Subcutaneous abdominal adipose tissue (tissue), 5 donors: ENCODE data around the gene AIF1.
A peak's percentile ranks its signal among the peaks of the same experiment; 100 is the strongest.

Source experiments
- H3K27ac ChIP-seq: one replicate; pipeline ENCODE4 v1.7.0; 2013; ENCODE audit warnings: low read depth, mild to moderate bottlenecking, inconsistent platforms, low read length, moderate library complexity
- H3K27me3 ChIP-seq, 5 donors: one replicate each; pipeline ENCODE4 v1.7.0; 2013; ENCODE audit warnings: low read length in 5 of 5, inconsistent platforms in 1 of 5; ENCODE audit not compliant: control insufficient read depth in 5 of 5, insufficient read depth in 4 of 5
- H3K36me3 ChIP-seq, 5 donors: one replicate each; pipeline ENCODE4 v1.7.0; 2013; ENCODE audit warnings: low read length in 5 of 5; ENCODE audit not compliant: control insufficient read depth in 5 of 5, insufficient read depth in 5 of 5
- H3K4me1 ChIP-seq, 5 donors: one replicate each; pipeline ENCODE4 v1.7.0; 2013; ENCODE audit warnings: low read length in 5 of 5, mild to moderate bottlenecking in 3 of 5, moderate library complexity in 1 of 5; ENCODE audit not compliant: control insufficient read depth in 5 of 5, insufficient read depth in 5 of 5
- H3K4me3 ChIP-seq, 5 donors: one replicate each; pipeline ENCODE4 v1.7.0; 2013; ENCODE audit warnings: low read length in 5 of 5, low read depth in 1 of 5
- H3K9ac ChIP-seq, 5 donors: one replicate each; pipeline ENCODE4 v1.7.0; 2013; ENCODE audit warnings: low read length in 5 of 5, mild to moderate bottlenecking in 4 of 5, moderate library complexity in 3 of 5
- H3K9me3 ChIP-seq, 5 donors: one replicate each; pipeline ENCODE4 v1.7.0; 2013; ENCODE audit warnings: low read length in 5 of 5; ENCODE audit not compliant: control insufficient read depth in 5 of 5
- donor health status: healthy.
- donor health status: healthy.
- donor health status: healthy.
- donor health status: healthy.
- donor health status: healthy.

AIF1 gene

GRCh38 chr6:31662124-31662723 is 47.2 kb downstream of the AIF1 start:
- H3K4me1 ChIP-seq: peaks cover 19 to 76% (median 65%) of the 10 kb centered on the region in 5 donors
- H3K36me3 ChIP-seq: peaks cover 0 to 26% (median 17%) of the 10 kb centered on the region in 5 donors

DNA sequence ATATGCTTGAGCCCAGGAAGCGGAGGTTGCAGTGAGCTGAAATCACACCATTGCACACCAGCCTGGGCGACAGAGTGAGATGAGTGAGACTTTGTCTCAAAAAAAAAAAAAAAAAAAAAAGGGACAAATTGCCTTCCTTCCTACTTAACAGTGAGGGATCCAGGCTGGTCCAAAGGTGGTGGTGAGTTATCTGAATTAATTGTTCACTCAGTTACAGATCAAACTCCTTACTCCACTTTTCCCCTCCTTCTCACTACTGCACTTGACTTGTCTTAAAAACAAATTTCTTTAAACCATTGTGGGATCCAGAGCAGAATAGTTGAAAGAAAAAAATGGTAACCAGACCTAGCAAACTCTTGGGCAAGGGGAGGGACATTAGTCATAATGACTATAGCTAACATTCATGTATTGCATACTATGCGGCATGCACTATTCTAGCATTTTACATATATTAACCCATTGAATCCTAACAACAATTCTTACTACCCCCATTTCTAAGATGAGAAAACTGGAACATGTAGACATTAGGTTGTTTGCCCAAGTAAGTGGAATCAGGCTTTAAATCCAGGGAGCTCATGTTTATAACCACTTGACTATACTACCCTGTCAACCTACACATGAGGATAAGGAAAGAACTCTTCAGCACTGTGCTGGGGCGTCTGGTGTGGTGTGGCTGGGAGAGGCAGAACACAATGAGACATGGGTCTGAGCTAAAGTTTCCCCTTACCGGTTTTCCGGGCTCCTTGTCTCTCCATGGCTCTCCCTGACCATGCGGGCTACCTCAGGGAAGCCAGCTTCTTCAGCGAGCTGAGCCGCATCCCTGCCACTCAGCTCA is 48.3 kb downstream of the AIF1 start:
- peaks cover 4 to 31% (median 20%) of the 10 kb centered on the region in 5 donors for H3K36me3 ChIP-seq
- peak overlapping the region in 3 of 5 donors; percentile 10 to 96 (median 88) for H3K9ac ChIP-seq
- H3K27ac ChIP-seq: peak overlapping the region; percentile 97
- no peaks in the 10 kb centered on the region for H3K27me3 ChIP-seq
- no peaks in the 10 kb centered on the region for H3K9me3 ChIP-seq
- H3K4me1 ChIP-seq: peaks cover 19 to 74% (median 59%) of the 10 kb centered on the region in 5 donors
- peak overlapping the region; percentile 39 to 96 (median 92) for H3K4me3 ChIP-seq

More at GRCh38 chr6:31662124-31662723, 47.2 kb downstream of the AIF1 start:
- Histone ChIP-seq H3K9me3 (no peaks in the 10 kb centered on the region), H3K9ac (no peak overlapping the region), H3K4me3 (no peak overlapping the region), H3K27ac (peak overlapping the region; percentile 37), H3K27me3 (no peaks in the 10 kb centered on the region)

DNA sequence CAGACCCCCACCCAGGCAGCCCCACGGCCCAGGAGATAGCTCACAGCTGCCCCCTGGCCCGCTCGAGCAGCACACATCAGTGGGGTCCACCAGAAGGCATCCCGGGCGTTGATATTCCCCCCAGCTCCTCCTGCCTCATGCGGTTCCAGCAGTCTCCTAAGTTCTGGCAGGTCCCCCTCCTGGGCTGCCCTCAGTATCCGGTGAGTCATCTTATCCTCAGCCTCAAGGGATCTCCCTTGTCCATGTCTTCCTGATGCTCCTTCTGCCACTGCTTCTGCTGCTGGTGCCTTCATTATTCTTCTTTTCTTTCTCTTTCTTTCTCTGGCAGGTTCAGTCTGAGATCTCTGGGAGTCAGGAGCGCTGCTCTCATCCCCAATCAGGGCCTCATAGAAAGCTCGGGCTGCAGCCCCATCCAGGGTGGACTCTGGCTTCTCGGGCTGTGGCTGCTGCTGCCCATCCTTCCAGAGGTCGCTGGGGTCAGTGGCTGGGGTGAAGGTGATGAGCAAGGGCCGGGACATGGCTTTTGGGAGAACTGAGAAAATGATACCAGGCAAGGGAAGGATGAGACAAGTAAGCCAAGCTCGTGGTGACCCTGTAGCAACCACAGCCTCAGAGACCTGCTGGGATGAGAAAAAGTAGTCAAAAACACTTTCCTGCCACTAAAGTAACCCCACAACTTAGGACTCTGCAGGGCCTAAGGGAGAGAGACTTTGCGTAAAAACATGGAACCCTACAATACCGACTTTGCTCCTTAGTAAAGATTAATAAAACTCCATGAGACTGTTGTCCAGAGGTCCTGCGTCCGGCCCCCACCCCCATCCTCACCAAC is 49.1 kb downstream of the AIF1 start:
- no peaks in the 10 kb centered on the region for H3K27me3 ChIP-seq
- H3K27ac ChIP-seq: peak overlapping the region; percentile 97
- peaks cover 4 to 36% (median 28%) of the 10 kb centered on the region in 5 donors for H3K36me3 ChIP-seq
- peaks cover 18 to 68% (median 51%) of the 10 kb centered on the region in 5 donors for H3K4me1 ChIP-seq
- H3K9me3 ChIP-seq: no peaks in the 10 kb centered on the region
- peak overlapping the region; percentile 70 to 98 (median 92) for H3K4me3 ChIP-seq
- H3K9ac ChIP-seq: peak overlapping the region; percentile 70 to 96 (median 88)

- Histone ChIP-seq H3K27me3 (no peaks in the 10 kb centered on the region), H3K9ac (peak within 1 kb of the TSS; percentile 88 to 97 (median 96)), H3K36me3 (peaks cover 4 to 42% (median 36%) of the 10 kb centered on the region in 5 donors), H3K9me3 (no peaks in the 10 kb centered on the region), H3K27ac (peak within 1 kb of the TSS; percentile 97), H3K4me1 (peaks cover 14 to 61% (median 43%) of the 10 kb centered on the region in 5 donors), H3K4me3 (peak within 1 kb of the TSS; percentile 70 to 98 (median 92))
Measured at GRCh38 chr6:31664790-31665500, 49.9 kb downstream of the AIF1 start, which contains the start of gene GPANK1. Gene GPANK1 (minus strand): TSS chr6:31664997. CDS start chr6:31664478, 519 bp downstream.

DNA sequence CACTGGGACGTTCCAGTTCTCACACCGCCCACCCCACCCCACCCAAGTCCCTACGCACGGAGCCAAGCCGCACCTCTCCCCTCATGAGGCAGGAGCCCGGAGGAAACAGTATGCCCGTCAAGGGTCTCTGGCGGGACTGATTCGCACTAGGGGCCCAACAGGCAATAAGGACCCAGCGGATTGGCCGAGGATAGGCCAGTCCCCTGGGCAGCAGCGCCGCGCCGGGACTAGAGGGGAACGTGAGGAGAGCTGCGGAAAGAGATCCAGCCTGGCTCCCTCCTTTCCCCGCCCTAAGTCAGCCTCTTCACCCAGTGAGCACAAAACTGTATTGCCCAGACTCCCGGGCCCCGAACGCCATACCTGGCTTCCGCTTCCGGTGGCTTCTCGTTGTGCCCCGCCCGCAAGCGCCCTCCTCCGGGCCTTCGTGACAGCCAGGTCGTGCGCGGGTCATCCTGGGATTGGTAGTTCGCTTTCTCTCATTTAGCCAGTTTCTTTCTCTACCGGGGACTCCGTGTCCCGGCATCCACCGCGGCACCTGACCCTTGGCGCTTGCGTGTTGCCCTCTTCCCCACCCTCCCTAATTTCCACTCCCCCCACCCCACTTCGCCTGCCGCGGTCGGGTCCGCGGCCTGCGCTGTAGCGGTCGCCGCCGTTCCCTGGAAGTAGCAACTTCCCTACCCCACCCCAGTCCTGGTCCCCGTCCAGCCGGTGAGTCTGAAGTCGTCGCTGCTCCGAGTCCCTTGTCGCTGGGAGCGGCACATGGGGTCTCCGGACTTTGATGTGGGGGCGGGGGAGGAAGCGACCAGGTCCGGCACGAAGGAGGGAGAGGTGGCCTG is 50.7 kb downstream of the AIF1 start, which contains the start of gene CSNK2B:
TSS of gene CSNK2B (plus strand) at position 580 of the 836 bp plus-strand sequence. CDS start 752 bp downstream, outside the sequence.
- H3K27me3 ChIP-seq: no peaks in the 10 kb centered on the region
- peaks cover 4 to 49% (median 43%) of the 10 kb centered on the region in 5 donors for H3K36me3 ChIP-seq
- no peaks in the 10 kb centered on the region for H3K9me3 ChIP-seq
- peak within 1 kb of the TSS; percentile 88 to 97 (median 96) for H3K9ac ChIP-seq
- H3K4me3 ChIP-seq: peak within 1 kb of the TSS; percentile 90 to 98 (median 92)
- peaks cover 12 to 54% (median 39%) of the 10 kb centered on the region in 5 donors for H3K4me1 ChIP-seq
- H3K27ac ChIP-seq: peak within 1 kb of the TSS; percentile 97

DNA sequence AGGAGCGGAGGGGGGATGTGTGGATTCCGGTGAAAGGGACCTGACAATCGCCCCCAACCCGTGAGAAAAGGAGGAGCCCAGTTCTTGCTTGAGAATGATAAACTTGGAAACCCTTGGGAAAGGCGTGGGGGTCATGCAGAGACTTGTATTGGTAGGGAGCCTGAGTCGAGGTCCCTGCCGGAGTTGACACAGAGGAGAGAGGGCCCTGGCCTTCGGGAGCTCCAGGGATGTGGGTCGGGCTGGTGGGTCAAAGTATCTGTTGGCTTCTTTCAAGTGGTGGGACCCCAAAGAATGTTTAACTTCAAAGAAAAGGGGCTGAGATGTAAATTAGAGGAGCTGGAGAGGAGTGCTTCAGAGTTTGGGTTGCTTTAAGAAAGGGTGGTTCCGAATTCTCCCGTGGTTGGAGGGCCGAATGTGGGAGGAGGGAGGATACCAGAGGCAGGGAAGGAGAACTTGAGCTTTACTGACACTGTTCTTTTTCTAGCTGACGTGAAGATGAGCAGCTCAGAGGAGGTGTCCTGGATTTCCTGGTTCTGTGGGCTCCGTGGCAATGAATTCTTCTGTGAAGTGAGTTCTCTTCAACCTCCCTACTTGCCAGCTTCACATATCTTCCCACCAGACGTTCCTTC is 51.4 kb downstream of the AIF1 start:
- peak overlapping the region; percentile 88 to 97 (median 96) for H3K9ac ChIP-seq
- peak overlapping the region; percentile 90 to 96 (median 92) for H3K4me3 ChIP-seq
- no peaks in the 10 kb centered on the region for H3K27me3 ChIP-seq
- H3K27ac ChIP-seq: peak overlapping the region; percentile 97
- no peaks in the 10 kb centered on the region for H3K9me3 ChIP-seq
- peaks cover 4 to 57% (median 51%) of the 10 kb centered on the region in 5 donors for H3K36me3 ChIP-seq
- H3K4me1 ChIP-seq: peaks cover 9 to 47% (median 34%) of the 10 kb centered on the region in 5 donors
